ENCODE results near the gene IL20RA. TPM values are rescaled to one million over a fixed set of nuclear protein-coding genes. Genes with fewer than 3 reads are reported as not detected.
A peak's percentile ranks its signal among the peaks of the same experiment; 100 is the strongest.

Gene IL20RA
- polyA plus RNA-seq, 1 of the 3 experiments (the other 2 are of a cell fraction): 0.10 TPM

DNA sequence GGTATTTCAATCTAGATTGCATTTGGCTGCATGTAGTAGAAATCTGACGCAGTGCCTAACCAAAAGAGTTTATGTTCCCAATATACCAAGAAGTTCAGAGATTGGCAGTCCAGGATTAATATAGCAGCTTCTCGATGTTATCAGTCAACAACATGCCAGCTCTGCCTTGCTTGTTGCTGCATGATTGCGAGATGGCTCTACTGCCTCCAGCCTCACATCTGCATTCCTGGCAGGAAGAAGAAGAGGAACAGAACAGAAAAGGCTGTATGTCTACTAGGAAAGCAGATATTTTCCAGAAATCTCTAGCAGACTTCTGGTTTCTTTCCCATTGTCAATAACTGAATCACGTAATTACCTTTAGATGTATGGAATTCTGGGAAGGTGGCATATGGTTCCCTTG lies 61.8 kb downstream of the IL20RA start (continued):
- TF ChIP-seq, protein P1, sequence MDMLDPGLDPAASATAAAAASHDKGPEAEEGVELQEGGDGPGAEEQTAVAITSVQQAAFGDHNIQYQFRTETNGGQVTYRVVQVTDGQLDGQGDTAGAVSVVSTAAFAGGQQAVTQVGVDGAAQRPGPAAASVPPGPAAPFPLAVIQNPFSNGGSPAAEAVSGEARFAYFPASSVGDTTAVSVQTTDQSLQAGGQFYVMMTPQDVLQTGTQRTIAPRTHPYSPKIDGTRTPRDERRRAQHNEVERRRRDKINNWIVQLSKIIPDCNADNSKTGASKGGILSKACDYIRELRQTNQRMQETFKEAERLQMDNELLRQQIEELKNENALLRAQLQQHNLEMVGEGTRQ (IDR thresholded peaks at IDR 0.05; ENCODE audit: borderline replicate concordance, low read depth, low read length): no peak
- TF ChIP-seq RFX5 (IDR thresholded peaks at IDR 0.05; ENCODE audit: low read length): no peak
- TF ChIP-seq SMC3 (IDR thresholded peaks at IDR 0.05; ENCODE audit: low read depth, low read length): no peak
- TF ChIP-seq, protein P2, sequence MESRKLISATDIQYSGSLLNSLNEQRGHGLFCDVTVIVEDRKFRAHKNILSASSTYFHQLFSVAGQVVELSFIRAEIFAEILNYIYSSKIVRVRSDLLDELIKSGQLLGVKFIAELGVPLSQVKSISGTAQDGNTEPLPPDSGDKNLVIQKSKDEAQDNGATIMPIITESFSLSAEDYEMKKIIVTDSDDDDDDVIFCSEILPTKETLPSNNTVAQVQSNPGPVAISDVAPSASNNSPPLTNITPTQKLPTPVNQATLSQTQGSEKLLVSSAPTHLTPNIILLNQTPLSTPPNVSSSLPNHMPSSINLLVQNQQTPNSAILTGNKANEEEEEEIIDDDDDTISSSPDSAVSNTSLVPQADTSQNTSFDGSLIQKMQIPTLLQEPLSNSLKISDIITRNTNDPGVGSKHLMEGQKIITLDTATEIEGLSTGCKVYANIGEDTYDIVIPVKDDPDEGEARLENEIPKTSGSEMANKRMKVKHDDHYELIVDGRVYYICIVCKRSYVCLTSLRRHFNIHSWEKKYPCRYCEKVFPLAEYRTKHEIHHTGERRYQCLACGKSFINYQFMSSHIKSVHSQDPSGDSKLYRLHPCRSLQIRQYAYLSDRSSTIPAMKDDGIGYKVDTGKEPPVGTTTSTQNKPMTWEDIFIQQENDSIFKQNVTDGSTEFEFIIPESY (IDR thresholded peaks at IDR 0.05; ENCODE audit: borderline replicate concordance, low read depth): no peak
- TF ChIP-seq MEF2A (IDR thresholded peaks at IDR 0.05; ENCODE audit: borderline replicate concordance, low read depth): no peak
- TF ChIP-seq, protein P3, sequence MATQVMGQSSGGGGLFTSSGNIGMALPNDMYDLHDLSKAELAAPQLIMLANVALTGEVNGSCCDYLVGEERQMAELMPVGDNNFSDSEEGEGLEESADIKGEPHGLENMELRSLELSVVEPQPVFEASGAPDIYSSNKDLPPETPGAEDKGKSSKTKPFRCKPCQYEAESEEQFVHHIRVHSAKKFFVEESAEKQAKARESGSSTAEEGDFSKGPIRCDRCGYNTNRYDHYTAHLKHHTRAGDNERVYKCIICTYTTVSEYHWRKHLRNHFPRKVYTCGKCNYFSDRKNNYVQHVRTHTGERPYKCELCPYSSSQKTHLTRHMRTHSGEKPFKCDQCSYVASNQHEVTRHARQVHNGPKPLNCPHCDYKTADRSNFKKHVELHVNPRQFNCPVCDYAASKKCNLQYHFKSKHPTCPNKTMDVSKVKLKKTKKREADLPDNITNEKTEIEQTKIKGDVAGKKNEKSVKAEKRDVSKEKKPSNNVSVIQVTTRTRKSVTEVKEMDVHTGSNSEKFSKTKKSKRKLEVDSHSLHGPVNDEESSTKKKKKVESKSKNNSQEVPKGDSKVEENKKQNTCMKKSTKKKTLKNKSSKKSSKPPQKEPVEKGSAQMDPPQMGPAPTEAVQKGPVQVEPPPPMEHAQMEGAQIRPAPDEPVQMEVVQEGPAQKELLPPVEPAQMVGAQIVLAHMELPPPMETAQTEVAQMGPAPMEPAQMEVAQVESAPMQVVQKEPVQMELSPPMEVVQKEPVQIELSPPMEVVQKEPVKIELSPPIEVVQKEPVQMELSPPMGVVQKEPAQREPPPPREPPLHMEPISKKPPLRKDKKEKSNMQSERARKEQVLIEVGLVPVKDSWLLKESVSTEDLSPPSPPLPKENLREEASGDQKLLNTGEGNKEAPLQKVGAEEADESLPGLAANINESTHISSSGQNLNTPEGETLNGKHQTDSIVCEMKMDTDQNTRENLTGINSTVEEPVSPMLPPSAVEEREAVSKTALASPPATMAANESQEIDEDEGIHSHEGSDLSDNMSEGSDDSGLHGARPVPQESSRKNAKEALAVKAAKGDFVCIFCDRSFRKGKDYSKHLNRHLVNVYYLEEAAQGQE (IDR thresholded peaks at IDR 0.05; ENCODE audit: low read depth, low read length): no peak
- peak; percentile 41; the same call in 1 of the 2 replicates for TF ChIP-seq TCF12 (IDR thresholded peaks at IDR 0.05)
- TF ChIP-seq FOXM1 (IDR thresholded peaks at IDR 0.05; ENCODE audit: low read depth): no peak
- TF ChIP-seq CHD2 (IDR thresholded peaks at IDR 0.05; ENCODE audit: low read length, partially characterized antibody): peak; percentile 78
- peak; percentile 89; the same call in 1 of the 2 replicates for TF ChIP-seq RCOR1 (IDR thresholded peaks at IDR 0.05; ENCODE audit: low read length)
- TF ChIP-seq EP300 (IDR thresholded peaks at IDR 0.05; ENCODE audit: borderline replicate concordance in 1 of 2, low read depth in 1 of 2, low read length in 1 of 2): peak in 1 of 2 experiments; percentile 99; a peak in 2 of 4 replicates
- TF ChIP-seq RXRA (IDR thresholded peaks at IDR 0.05; ENCODE audit: borderline replicate concordance, low read depth): no peak
- no peak for TF ChIP-seq YY1 (IDR thresholded peaks at IDR 0.05; ENCODE audit: low read depth)
- TF ChIP-seq MXI1 (IDR thresholded peaks at IDR 0.05; ENCODE audit: low read depth, low read length): peak; percentile 40; the same call in 1 of the 2 replicates
- peak; percentile 35; the same call in 1 of the 2 replicates for TF ChIP-seq RAD21 (IDR thresholded peaks at IDR 0.05; ENCODE audit: low read length)
- TF ChIP-seq, protein P4, sequence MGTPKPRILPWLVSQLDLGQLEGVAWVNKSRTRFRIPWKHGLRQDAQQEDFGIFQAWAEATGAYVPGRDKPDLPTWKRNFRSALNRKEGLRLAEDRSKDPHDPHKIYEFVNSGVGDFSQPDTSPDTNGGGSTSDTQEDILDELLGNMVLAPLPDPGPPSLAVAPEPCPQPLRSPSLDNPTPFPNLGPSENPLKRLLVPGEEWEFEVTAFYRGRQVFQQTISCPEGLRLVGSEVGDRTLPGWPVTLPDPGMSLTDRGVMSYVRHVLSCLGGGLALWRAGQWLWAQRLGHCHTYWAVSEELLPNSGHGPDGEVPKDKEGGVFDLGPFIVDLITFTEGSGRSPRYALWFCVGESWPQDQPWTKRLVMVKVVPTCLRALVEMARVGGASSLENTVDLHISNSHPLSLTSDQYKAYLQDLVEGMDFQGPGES (IDR thresholded peaks at IDR 0.05; ENCODE audit: low read depth, low read length): no peak
- TF ChIP-seq TEAD4 (IDR thresholded peaks at IDR 0.05; ENCODE audit: borderline replicate concordance, insufficient read depth): no peak
- TF ChIP-seq ELF1 (IDR thresholded peaks at IDR 0.05): no peak
- no peak for TF ChIP-seq TAF1 (IDR thresholded peaks at IDR 0.05; ENCODE audit: borderline replicate concordance, low read depth, low read length)
- no peak for TF ChIP-seq NFIC (IDR thresholded peaks at IDR 0.05; ENCODE audit: borderline replicate concordance)
- TF ChIP-seq, protein P5, sequence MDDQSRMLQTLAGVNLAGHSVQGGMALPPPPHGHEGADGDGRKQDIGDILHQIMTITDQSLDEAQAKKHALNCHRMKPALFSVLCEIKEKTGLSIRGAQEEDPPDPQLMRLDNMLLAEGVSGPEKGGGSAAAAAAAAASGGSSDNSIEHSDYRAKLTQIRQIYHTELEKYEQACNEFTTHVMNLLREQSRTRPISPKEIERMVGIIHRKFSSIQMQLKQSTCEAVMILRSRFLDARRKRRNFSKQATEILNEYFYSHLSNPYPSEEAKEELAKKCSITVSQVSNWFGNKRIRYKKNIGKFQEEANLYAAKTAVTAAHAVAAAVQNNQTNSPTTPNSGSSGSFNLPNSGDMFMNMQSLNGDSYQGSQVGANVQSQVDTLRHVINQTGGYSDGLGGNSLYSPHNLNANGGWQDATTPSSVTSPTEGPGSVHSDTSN (IDR thresholded peaks at IDR 0.05): no peak
- TF ChIP-seq GABPA (IDR thresholded peaks at IDR 0.05; ENCODE audit: low read depth): no peak

All from SK-N-SH (cell line).